GM18858 (cell line): ENCODE measurements around the gene ABT1.

Experiments
- ATAC-seq: cut with Tn5 transposase; IDR thresholded peaks from one replicate; pipeline ENCODE4 v1.9.1; 2021; ENCODE audit not compliant: unreplicated experiment

Gene ABT1

DNA sequence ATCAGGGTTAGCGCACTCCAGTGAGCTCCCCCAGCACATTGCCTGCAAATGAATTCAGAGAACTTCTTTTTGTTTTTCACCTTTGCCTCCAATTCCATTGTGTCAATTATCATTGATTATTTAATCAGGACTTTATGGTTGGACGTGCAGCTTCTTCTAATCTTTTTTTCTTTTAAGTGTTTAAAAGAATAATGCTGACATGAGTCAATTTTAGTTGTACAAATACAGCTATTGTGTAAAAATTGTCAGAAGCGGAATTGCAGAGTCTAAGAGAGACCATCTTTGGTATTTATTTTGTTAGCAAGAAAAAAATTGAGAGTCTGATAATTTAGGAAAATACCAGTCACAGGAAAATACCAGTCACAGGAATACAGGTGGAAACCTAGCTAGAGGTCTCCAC lies 5.5 kb downstream of the ABT1 start:
- ATAC-seq: no peak

DNA sequence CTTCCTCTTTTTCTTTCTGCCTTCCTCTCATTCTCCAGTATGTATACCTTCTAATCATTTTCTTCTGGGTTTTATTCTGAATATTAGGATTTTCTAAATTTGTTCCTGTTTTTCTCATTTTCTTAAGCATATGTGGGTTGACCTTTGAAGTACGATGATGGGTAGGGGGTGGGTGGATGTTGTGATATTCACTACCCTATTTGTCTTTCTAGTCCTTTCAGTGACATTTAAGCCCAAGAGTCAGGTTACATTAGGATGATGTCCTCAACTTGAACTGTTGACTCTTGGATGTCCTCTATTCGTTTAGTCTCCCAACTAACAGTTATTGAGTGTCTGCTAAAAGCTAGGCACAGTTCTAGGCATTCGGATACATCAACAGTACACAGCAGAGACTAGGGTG lies 7.3 kb downstream of the ABT1 start:
- no peak for ATAC-seq

DNA sequence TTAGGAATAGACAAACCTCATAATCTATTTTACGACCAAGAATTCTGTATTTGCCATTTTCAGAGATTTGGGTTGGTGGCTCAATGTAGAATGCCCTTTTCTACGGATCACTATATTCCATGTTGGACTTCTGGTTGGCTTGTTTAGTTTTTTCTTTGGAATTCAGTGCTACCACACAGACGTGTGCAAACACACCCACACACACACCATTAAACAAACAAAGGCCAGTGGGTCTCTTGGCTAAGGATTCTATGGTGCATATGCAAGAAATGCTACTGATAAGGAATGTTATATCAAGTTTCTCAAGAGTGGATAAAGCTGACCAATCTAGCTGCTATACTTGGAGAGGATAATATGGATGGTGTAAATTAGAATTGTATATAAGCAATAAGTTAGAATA lies 8.0 kb downstream of the ABT1 start:
- no peak for ATAC-seq

DNA sequence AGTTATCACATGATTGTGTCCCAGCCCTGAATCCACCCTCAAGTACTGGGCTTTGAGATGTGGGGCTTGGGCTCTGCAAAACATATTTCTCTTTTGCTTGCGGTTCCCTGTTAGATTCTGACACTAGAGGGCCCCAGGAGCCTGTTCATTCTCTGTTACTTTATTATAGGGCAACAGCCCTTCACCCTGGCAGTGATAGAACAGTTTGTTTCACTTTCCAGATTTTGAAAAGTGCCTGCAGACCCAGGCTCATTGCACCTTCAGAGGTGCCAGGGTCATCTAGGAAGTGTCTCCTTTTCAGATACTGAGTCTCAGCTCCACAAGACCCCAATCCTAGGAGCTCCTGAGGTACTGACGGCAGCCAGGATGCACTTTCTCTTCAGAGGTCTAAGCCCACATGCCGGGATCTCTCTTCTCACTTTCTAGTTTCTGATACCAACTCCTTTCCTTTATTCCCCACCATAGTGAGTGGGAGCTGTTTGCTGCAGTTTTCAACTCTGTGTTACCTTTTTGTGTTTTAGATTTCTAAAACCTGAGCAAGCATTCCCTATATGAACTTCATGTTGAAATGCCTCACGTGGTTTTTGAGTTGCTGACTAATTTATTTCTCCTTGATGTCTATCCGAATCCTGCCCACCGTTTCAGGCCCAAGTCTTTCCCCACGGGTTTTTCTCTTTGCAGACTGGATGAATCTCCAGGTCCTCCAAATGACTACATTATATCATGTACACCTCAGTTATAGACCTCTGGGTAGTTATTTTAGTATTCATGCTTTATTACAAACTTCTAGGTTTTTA lies 10.9 kb downstream of the ABT1 start:
- ATAC-seq: no peak

DNA sequence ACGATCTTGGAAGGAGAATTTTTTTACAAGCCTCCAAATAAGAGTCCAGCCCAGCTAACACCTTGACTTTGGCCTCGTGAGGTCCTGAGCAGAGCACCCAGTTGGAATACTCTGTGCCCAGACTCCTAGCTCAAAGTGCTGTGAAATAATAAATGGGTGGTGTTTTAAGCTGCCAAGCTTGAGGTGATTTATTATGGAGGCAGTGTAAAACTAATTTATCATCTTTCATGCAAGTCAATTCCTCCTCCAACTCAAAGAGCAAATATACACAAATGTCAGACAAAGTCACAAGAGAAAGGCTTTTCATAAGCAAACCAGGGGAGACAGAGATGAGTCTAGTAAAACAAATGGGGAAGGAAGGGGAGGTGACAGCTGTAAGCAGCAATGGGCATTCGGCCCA lies 12.7 kb downstream of the ABT1 start:
- ATAC-seq: no peak

DNA sequence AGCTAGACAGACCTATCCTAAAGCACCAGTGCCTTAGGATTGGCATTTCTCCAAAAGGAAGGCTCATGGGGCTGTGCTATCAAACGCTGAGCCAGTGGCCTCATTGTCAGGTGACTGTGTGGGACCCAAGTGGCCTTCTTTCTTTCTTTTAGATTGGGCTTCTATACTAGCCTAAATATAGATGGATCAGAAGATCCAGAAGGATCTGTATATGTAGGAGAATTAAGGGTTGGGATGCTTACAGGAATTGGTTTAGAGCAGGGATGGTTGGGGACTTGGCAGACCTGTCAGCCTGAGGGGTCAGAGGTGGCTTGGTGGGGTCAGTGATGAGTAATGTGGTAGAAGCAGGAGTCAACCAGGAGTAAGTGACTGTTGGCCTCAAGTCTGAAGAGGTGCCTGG lies 14.8 kb downstream of the ABT1 start:
- no peak for ATAC-seq

DNA sequence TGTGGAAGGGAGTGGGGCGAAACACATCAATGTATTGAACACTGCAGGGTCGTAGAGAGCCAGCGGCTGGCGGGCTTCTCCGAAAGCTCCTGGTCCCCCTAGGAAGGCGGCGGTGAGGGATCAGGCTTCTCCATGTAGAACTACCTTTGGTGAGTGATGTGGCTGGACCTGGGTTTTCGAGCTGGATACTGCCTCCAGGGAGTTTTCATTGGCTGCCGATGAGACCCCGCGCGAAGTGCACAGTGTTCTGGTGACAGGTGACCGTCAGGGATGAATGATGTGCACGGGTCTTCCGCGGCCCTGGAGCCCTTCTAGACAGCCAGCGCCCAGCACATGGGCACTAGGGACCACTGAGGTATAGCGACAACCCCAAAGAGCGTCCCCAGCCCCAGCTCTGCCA lies 16.4 kb downstream of the ABT1 start:
- no peak for ATAC-seq

DNA sequence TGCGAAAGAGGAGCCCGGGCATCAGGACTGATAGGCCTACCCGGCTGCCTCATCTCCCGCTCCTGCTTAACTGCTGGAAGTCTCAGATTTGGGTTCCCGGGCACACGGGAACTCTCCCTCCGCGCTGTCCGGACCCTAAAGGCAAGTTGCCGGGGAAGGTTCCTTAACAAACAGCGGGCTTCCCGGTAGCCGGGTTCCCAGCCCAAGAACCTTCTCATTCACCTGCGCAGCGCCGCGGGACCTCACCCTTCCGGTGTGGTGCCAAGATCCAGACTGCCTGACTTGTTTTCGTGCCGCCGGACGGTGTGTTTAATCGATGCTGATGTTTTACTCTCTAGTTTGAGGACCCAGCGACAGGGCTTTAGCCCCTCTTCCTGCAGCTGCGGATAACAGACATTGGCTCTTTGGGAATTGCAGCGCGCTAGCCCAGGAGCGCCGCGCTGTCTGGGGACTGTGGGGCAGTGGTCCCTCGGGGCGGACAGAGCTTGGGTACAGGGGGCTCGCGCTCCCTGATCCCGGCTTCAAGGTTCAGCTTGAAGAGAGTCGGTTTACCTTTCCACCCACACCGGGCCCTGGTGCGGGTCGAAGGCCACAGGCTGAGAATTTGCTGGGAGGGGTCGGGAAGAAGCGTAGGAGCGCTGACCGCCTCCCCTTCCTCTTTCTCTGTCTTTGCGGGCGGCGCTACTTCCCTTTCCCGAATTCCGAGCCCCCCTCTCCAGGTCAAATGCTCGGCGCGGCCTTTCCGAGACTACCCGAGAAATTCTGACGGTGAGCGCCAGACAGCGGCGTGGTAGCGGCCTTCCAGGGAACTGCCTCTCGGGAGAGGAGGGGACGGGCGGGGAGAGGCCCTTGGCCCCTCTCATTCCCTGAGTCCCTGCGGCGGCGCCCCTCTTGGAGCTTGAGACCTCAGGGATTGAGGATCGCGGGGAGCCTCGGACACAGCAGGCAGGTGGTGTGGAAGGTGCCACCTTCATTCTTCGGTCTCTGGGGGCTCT lies 17.2 kb downstream of the ABT1 start:
- ATAC-seq: no peak

DNA sequence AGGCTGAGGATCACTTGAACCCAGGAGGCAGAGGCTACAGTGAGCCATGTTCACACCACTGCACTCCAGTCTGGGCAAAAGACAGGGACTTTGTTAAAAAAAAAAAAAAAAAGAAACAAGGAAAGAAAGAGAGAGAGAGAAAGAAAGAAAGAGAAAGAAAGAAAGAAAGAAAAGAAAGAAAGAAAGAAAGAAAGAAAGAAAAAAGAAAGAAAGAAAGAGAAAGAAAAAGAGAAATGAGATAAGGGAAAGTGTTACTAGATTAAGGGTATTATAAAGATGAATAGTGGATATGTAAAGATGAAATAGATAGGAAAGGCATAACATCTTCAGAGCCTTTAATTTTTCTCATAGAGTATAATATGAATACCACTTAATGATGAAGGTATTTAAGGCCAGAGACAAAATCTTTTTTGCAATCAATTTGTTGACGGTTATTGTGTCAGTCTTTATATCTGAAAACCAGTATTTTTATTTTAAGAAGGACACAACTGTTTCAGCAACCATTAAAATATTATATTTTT lies 26.6 kb downstream of the ABT1 start:
- ATAC-seq: no peak

DNA sequence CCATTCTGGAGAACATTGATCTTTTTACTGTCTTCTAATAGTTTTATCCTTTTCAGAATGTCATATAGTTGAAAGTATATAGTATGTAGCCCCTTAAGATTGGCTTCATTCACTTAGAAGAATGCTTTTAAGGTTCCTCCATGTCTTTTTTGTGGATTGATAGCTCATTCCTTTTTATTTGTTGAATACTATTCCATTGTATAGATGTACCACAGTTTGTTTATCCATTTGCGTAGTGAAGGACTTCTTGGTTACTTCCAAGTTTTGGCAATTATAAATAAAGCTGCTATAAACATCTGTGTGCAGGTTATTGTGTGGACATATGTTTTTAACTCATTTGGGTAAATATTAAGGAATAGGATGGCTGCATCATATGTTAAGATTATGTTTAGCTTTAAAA lies 27.8 kb downstream of the ABT1 start:
- no peak for ATAC-seq

DNA sequence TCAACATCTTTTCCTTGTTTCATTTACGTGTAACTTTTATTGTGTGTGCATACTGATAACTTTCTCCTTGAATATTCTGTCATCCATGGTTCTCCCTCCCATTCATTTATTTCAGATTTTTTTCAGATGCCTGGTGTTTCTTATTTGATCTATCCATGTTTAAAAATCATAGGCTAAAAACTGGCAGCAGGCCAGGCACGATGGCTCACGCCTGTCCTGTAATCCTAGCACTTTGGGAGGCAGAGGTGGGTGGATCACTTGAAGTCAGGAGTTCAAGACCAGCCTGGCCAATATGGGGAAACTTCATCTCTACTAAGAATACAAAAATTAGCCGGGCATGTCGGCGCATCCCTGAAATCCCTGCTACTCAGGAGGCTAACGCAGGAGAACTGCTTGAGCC lies 31.1 kb downstream of the ABT1 start:
- no peak for ATAC-seq

DNA sequence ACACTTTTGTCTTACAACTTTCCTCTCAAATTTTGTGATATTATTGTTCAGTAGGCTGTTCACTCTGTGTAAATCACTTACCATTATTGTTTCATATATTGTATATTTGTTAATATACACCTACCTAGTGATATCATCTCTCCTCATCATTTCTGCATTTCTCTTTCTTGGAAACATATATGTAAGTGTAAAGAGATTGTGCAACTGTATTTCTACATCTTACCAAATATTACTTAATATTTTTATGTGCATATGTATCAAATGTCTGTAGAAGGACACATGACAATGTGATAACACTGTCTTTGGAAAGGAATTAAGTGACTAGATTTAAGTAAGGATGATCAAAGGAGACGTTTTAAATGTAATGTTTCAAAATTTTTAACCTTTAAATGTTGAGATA lies 32.6 kb downstream of the ABT1 start:
- ATAC-seq: no peak

DNA sequence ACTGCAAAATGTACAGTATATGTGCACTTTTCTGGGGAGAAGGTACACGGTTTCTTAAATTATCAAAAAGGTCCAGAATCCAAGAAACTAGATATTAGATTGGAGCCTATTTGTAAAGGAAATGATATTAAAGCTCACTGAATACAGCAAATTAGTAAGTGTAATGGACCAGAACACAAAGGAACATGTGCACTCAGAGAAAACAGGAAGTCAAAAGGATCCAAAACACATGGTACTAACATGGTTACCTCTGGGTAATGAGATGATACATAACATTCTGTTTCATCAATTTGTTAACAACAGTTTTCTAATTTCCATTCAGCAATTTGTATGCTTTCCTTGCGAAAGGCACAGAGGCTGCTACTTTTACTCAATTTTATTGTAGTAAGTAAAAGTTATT lies 44.1 kb downstream of the ABT1 start:
- no peak for ATAC-seq

DNA sequence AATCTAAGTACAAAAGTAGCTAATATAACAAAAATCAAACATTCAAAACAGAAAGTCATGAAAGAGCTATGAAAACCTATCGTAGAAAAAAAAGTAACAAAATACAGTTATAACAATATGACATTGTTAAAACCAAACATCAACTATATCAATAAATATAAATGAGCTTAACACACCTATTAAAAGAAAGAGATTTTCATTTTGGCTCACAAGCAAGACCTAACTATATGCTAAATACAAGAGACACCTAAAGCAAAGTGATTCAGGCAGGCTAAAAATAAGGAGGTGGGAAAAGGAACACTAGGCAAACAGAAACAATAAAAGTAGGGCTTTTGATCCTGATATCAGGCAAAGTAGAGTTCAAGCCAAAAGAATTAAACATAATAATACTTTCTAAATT lies 49.3 kb downstream of the ABT1 start:
- ATAC-seq: no peak
